Lower leg skin (tissue), 3 donors: ENCODE measurements around the gene DCD.

Experiments
- POLR2A ChIP-seq, 2 donors: fragments of 450-650 bp; IDR thresholded peaks; one replicate each; pipeline ENCODE4 v1.6.1; 2016 to 2017; ENCODE audit warnings: antibody characterized with exemption in 2 of 2, mild to moderate bottlenecking in 1 of 2, moderate library complexity in 1 of 2
- TF ChIP-seq, protein P1 (sequence below), 3 donors: fragments of 450-650 bp; IDR thresholded peaks; one replicate each; pipeline ENCODE4 v1.5.1; 2016; ENCODE audit warnings: antibody characterized with exemption in 3 of 3, mild to moderate bottlenecking in 3 of 3, moderate library complexity in 2 of 3

DNA sequence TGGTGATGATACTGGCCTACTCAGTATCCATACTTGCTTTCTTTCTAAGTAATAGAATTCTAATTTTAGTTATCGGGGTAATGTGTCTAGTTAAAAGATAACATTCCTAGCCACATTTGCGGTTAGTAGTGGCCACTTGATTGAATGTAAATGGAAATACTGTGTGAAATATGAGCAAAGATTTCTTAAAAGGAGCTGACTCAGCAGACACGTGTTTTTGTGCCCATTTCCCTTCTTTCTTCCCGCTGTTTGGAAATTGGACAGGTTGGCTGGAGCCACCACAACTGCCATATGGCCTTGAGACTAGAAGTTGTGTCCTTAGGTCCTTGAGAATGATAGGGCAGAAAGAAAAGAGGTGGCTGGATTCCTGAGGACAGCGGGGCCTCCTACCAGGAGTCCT is 19.8 kb upstream of the DCD start:
- TF ChIP-seq, protein P1, sequence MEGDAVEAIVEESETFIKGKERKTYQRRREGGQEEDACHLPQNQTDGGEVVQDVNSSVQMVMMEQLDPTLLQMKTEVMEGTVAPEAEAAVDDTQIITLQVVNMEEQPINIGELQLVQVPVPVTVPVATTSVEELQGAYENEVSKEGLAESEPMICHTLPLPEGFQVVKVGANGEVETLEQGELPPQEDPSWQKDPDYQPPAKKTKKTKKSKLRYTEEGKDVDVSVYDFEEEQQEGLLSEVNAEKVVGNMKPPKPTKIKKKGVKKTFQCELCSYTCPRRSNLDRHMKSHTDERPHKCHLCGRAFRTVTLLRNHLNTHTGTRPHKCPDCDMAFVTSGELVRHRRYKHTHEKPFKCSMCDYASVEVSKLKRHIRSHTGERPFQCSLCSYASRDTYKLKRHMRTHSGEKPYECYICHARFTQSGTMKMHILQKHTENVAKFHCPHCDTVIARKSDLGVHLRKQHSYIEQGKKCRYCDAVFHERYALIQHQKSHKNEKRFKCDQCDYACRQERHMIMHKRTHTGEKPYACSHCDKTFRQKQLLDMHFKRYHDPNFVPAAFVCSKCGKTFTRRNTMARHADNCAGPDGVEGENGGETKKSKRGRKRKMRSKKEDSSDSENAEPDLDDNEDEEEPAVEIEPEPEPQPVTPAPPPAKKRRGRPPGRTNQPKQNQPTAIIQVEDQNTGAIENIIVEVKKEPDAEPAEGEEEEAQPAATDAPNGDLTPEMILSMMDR (IDR thresholded peaks at IDR 0.05) = no peak
- TF ChIP-seq POLR2A (IDR thresholded peaks at IDR 0.05) = no peak
